H1 (cell line): ENCODE results near the gene ETS1.

Source experiments
- CHD1 ChIP-seq: IDR thresholded peaks from 2 replicates; pipeline ENCODE4 v1.6.1; 2012; ENCODE audit warnings: low read depth, low read length, improper control_type of control experiment
- CTCF ChIP-seq, 3 experiments: IDR thresholded peaks; 1 replicate in 2 of 3; 2 replicates in 1 of 3; pipeline versions ENCODE4 v1.5.1 to v1.6.1; 2011; ENCODE audit warnings: low read length in 3 of 3, mild to moderate bottlenecking in 3 of 3, inconsistent platforms in 2 of 3, low read depth in 1 of 3, moderate library complexity in 1 of 3; ENCODE audit not compliant: insufficient read depth in 1 of 3; ENCODE audit errors: control extremely low read depth in 1 of 3
- EZH2 ChIP-seq: fragments of 200-600 bp; sonication (generic); IDR thresholded peaks from 2 replicates; pipeline ENCODE4 v1.7.1; 2012; ENCODE audit warnings: low read depth, mild to moderate bottlenecking, moderate library complexity, low read length, inconsistent platforms; ENCODE audit not compliant: severe bottlenecking
- GABPA ChIP-seq: IDR thresholded peaks from 2 replicates; pipeline ENCODE4 v1.6.1; 2011; ENCODE audit warnings: mild to moderate bottlenecking, low read length, moderate library complexity, borderline replicate concordance; ENCODE audit not compliant: insufficient read depth
- JUN ChIP-seq: IDR thresholded peaks from 2 replicates; pipeline ENCODE4 v1.6.1; 2011; ENCODE audit warnings: low read depth, mild to moderate bottlenecking, improper control_type of control experiment, low read length
- POLR2A ChIP-seq, 2 experiments: IDR thresholded peaks; 1 replicate in 1 of 2; 2 replicates in 1 of 2; pipeline ENCODE4 v1.6.1; 2011; ENCODE audit warnings: low read depth in 2 of 2, low read length in 2 of 2, mild to moderate bottlenecking in 2 of 2; ENCODE audit errors: control extremely low read depth in 1 of 2
- RAD21 ChIP-seq, 2 experiments: IDR thresholded peaks in 1 of 2; conservative IDR thresholded peaks in 1 of 2; 2 replicates each; pipeline ENCODE4 v1.6.1; 2011; ENCODE audit warnings: low read depth in 2 of 2, low read length in 2 of 2, improper control_type of control experiment in 1 of 2, inconsistent platforms in 1 of 2, mild to moderate bottlenecking in 1 of 2, moderate library complexity in 1 of 2
- RBBP5 ChIP-seq: IDR thresholded peaks from 2 replicates; pipeline ENCODE4 v1.7.1; 2012; ENCODE audit warnings: low read depth, mild to moderate bottlenecking, inconsistent platforms, low read length, moderate library complexity, borderline replicate concordance
- SRF ChIP-seq: IDR thresholded peaks from 2 replicates; pipeline ENCODE4 v1.6.1; 2011; ENCODE audit warnings: mild to moderate bottlenecking, low read depth, low read length, moderate library complexity

- no peak for TF ChIP-seq RAD21 (IDR thresholded peaks at IDR 0.05 in 1 of 2, conservative IDR thresholded peaks at IDR 0.05 in 1 of 2; ENCODE audit: low read depth in 2 of 2, low read length in 2 of 2)
- TF ChIP-seq EZH2 = no peak
- TF ChIP-seq CHD1 = no peak
- no peak for TF ChIP-seq CTCF (IDR thresholded peaks at IDR 0.05; ENCODE audit: control extremely low read depth in 1 of 3, insufficient read depth in 1 of 3, low read depth in 1 of 3, low read length in 3 of 3)
- no peak for TF ChIP-seq POLR2A (IDR thresholded peaks at IDR 0.05; ENCODE audit: control extremely low read depth in 1 of 2, low read depth in 2 of 2, low read length in 2 of 2)
- TF ChIP-seq GABPA = no peak
- no peak for TF ChIP-seq JUN
- TF ChIP-seq RBBP5 = no peak
- TF ChIP-seq SRF = no peak
Measured at GRCh38 chr11:128598506-128599150, 11.3 kb upstream of the ETS1 start.
